NCI-H774 (cell line): ENCODE data around the gene PRPF40B.

Source experiments
- DNase-seq: peaks from one replicate; lab custom pipeline; 2025; lab: John Stamatoyannopoulos, UW

The PRPF40B gene

GRCh38 chr12:49635656-49636055 is 12.3 kb downstream of the PRPF40B start:
- no peak for DNase-seq

- DNase-seq = no peak
Observed at GRCh38 chr12:49636574-49636973, 13.2 kb downstream of the PRPF40B start.

GRCh38 chr12:49636979-49637755 is 13.8 kb downstream of the PRPF40B start:
- peak; percentile 24 for DNase-seq

GRCh38 chr12:49641748-49642369 is 18.5 kb downstream of the PRPF40B start:
- DNase-seq = no peak

- no peak for DNase-seq
Observed at GRCh38 chr12:49642370-49642802, 19.0 kb downstream of the PRPF40B start.

GRCh38 chr12:49643135-49643534 is 19.8 kb downstream of the PRPF40B start:
- DNase-seq = no peak

GRCh38 chr12:49643961-49644619 is 20.7 kb downstream of the PRPF40B start:
- no peak for DNase-seq

GRCh38 chr12:49644620-49644994 is 21.2 kb downstream of the PRPF40B start:
- DNase-seq = peak; percentile 57

- no peak for DNase-seq
Observed at GRCh38 chr12:49645146-49646039, 22.0 kb downstream of the PRPF40B start.

GRCh38 chr12:49646331-49646830 is 23.0 kb downstream of the PRPF40B start:
- no peak for DNase-seq

- DNase-seq = no peak
Observed at GRCh38 chr12:49646871-49647654, 23.7 kb downstream of the PRPF40B start.

- no peak for DNase-seq
Observed at GRCh38 chr12:49647827-49648711, 24.7 kb downstream of the PRPF40B start.

GRCh38 chr12:49648712-49649003 is 25.3 kb downstream of the PRPF40B start:
- DNase-seq = no peak

GRCh38 chr12:49649445-49649844 is 26.1 kb downstream of the PRPF40B start:
- no peak for DNase-seq

GRCh38 chr12:49649892-49650291 is 26.5 kb downstream of the PRPF40B start:
- no peak for DNase-seq

GRCh38 chr12:49651855-49652254 is 28.5 kb downstream of the PRPF40B start:
- no peak for DNase-seq

- DNase-seq = no peak
Observed at GRCh38 chr12:49652921-49653520, 29.7 kb downstream of the PRPF40B start.

GRCh38 chr12:49654715-49655114 is 31.4 kb downstream of the PRPF40B start:
- no peak for DNase-seq

- no peak for DNase-seq
Observed at GRCh38 chr12:49655595-49656236, 32.4 kb downstream of the PRPF40B start.
